GM19467 (cell line): ENCODE measurements around the gene SYNE2.

Experiments
- ATAC-seq: cut with Tn5 transposase; IDR thresholded peaks from one replicate; pipeline ENCODE4 v1.9.1; 2021; ENCODE audit warnings: mild to moderate bottlenecking, moderate library complexity; ENCODE audit not compliant: unreplicated experiment

The SYNE2 gene

GRCh38 chr14:63905370-63905769 lies 52.6 kb downstream of the SYNE2 start:
- ATAC-seq = no peak

- ATAC-seq = no peak
Measured at GRCh38 chr14:63908667-63909264, 56.0 kb downstream of the SYNE2 start.

DNA sequence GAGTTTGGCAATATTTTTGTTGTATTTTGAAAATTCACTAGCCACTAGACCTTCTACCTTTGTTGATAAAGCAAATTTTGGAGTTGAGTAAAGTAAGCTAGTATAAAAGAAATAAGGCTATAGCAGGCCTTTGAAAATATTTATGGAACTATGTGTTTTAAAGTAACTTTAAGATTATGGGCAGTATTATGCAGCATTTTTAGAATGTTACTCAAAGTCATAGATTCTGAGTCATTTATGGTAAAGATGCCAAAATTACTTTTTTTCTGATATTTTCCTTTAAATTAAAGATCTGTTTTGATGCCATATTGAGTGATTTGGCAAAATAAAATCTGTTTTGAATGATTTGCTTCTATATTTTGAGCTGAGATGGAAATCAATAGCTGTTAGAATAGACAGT lies 57.2 kb downstream of the SYNE2 start:
- no peak for ATAC-seq

DNA sequence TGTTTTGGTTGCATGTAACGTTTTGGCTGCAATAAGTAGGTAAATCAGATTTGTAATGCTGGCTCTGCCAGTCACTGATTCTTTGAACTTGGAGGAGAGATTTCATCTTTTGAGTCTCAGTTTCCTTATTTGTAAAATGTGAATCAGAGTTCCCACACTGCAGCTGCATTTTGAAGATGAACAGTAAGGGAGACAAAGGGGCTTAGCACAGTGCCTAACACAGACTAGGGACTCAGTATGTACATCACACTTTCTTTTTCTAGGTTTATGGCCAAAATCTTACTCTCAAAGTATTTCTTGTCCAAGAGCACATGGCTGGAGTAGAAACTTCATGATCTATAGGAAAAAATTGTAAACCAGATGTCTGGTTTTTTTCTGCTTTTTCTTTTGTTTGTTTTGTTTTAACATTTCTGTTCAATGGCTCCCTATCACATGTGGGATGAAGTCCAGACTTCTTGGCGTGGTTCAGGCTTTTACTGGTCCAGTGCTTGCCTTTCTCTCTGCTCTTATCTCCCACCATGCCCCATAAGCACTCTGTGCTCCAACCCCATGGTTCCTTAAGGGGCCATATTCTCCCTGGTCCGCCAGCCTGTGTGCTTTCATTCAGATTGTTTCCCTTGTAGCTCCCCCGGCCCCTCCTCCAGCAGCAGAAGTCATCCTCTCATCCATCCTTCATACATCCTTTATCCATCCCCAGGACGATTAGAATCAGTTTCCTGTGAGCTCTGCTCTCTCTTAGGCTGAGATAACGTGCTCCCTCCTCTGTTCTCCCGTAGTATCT lies 58.0 kb downstream of the SYNE2 start:
- ATAC-seq = no peak

DNA sequence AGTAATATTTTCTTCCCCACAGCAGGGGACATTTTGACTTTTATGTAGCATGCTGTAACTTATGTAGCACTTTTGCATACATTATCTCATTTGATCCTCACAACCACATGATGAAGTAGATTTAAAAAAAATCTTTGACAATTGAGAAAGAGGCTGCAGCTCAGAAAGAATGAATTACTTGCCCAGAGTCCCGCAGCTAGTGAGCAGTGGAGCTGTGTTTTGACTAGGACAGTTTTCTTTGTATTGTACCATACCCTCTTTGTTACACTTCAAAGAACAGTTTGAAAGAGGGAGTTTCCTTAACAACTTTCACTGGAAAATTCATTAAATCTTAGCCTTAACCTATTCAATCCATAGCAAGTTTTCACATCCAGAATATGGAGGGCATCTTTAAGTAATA lies 58.6 kb downstream of the SYNE2 start:
- ATAC-seq = no peak

DNA sequence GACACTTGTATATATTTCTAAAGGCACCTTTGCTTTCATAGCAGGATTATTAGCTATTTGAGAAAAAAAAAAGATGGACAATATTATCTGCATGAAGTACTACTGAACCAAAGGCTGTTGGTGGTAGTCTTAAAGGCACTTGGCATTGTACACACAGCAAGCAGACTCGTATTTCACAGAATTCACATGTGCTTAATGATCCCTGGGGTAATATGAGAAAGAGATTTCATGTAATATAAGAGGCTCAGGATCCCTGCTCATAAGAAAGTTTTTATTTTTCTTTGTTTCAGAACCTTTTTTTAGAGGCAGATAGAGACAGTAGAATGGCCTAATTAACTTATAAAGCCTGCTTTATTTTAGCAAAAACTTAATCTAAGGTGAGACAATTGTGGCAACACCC lies 59.5 kb downstream of the SYNE2 start:
- no peak for ATAC-seq

GRCh38 chr14:63918411-63918810 lies 65.6 kb downstream of the SYNE2 start:
- ATAC-seq = no peak

GRCh38 chr14:63922696-63923421 lies 70.1 kb downstream of the SYNE2 start:
- ATAC-seq = no peak

DNA sequence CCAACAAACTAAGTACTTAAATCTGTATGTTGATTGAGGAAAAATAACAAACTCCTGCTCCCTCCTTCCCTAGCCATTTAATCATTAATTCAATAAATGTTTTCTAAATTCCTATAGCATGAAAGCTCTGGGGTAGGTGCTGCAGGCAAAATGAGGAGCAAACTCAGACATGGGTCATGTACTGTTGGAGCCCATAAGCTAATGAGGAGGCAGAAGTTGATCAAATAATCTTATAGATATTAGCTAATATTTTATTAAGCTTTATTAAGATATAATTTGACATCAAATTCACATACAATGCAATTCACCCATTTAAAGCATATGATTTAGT lies 70.6 kb downstream of the SYNE2 start:
- no peak for ATAC-seq

DNA sequence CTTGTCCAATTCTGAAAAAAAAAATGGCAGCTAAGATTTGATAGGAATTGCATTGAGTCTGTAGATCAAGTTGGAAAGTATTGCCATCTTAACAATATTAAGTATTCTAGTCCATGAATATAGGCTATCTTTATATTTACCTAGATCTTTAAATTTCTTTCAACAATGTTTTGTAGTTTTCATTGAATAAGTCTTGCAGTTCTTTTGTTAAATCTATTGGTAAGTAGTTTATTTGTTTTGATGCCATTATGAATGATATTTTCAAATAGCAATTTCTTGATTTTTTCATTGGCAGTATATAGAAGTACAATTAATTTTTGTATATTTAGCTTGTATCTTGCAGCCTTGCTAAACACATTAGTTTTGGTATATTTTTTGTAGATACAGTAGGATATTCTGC lies 71.6 kb downstream of the SYNE2 start:
- no peak for ATAC-seq

DNA sequence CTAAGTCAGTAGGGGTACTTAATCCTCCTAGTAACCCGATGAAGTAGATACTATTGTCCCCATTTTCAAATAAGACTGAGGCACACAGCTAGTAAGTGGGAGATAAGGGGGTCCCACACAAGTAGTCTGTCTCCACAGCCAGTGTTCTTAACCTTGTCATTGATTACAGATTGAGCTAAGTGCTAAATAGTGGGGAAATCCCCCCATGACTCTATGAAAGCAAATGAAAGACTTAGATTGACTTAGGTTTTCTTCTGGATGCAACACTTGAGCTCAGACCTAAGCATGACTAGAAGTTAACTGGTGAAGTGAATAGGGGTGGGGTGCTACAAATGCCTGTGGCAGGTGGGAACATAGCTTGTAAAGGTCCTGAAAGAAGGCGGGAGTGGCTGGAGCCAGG lies 73.8 kb downstream of the SYNE2 start:
- ATAC-seq = no peak

DNA sequence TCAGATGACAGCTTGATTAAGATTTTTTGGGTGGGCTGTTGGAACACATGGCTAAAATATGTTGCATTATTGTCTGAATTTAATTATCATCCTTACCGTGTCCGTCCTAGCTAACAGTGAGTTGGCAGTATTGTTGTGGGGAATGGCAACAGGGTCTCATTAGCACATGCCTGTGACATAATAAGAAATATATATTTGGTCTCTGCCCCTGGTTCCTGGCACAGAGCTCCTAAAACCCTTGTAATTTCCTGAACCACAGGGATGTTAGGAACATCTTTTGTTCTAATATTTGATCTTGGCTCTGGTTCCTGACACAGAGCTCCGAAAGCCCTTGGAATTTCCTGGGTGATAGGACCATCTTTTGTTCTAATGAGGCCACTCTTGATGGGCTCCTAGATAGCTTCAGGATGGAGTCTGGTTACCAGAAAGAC lies 76.0 kb downstream of the SYNE2 start:
- no peak for ATAC-seq

DNA sequence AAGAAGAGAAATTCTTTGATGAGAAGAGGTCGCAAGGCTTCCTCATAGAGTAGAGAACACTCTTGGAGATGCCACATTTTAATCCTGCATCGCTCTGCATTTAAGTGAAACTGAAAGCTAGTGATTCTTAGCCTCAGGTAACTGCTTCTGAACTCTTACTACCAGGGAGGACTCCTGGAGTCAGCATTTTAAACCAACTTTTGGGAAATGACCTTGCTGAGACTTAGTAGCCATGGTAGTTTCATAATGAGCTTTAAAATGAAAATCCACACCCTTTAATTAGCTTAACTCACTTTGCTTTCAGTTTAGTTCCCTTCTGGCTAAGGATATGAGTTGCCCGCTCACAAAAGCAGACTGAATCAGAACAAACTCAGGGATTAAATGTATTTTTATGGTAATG lies 80.3 kb downstream of the SYNE2 start:
- ATAC-seq = no peak

GRCh38 chr14:63933711-63934110 lies 80.9 kb downstream of the SYNE2 start:
- ATAC-seq = no peak

- ATAC-seq = no peak
Measured at GRCh38 chr14:63938198-63939005, 85.6 kb downstream of the SYNE2 start.

GRCh38 chr14:63939006-63939270 lies 86.1 kb downstream of the SYNE2 start:
- ATAC-seq = no peak

DNA sequence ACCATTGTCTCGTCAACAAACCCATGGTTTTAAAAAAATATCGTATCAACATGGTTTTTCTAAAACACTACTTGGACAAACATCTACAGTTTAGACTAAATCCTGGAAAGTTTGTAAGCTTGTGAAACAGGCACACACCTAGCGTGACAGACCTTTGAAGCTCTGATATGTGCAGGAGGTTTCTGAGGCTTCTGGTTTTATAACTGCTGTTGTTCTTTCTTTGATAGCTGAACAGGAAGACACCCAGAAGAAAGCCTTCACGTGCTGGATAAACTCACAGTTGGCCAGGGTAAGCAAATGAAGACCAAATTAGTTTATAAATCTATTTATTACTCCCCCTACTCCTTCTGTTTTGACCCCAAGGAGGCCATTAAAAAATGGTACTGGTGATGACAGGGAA lies 87.6 kb downstream of the SYNE2 start:
- ATAC-seq = no peak

DNA sequence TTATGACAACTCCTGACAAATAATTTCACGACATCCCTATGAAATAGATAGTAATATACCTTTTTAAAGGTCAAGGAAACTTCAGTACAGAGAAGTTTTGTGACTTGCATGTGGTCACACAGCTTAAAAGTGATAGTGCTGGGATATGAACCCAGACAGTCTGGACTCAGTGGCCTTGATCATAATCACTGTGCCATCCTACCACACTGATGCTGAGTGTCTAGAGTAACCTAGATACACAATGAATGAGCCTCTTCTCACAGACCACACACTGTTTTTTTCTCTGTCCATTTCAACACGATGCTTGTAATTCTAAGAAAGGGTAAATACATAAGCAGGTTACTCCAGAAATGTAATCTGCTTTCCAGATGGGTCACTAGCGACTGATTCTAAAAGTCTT lies 88.2 kb downstream of the SYNE2 start:
- ATAC-seq = no peak

DNA sequence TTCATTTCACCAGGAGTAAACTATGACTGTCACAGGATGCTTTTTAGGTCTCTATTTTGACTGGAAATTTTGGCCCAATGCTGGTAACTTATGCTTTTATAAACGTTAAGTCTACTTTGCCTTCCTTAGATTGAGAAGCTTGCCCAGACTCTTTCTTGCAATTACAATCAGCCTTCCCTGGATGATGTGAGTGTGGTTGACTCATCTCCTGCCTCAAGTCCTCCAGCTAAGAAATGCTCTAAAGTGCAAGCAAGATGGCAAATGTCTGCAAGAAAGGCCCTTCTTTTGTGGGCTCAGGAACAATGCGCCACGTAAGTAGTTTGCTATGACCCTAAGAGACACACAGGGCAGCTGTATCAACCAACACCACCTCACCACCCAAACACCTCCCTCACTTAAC lies 96.9 kb downstream of the SYNE2 start:
- ATAC-seq = no peak

DNA sequence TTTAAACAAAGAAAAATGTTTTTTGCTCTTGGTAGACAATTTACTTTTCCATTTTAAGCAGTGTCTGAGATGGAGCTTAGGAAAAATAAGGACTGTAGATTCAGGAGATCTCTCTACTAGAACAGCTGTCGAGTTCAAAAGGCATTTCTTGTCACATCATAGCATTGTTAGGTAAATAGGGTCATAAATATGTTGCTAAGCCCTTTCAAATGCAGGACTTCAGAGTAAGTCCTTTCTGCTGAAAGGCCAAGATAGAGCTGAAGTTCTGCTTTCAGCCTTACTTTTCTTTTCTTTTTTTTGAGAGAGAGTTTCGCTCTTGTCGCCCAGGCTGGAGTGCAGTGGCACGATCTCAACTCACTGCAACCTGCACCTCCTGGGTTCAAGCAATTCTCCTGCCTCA lies 98.2 kb downstream of the SYNE2 start:
- ATAC-seq = no peak

DNA sequence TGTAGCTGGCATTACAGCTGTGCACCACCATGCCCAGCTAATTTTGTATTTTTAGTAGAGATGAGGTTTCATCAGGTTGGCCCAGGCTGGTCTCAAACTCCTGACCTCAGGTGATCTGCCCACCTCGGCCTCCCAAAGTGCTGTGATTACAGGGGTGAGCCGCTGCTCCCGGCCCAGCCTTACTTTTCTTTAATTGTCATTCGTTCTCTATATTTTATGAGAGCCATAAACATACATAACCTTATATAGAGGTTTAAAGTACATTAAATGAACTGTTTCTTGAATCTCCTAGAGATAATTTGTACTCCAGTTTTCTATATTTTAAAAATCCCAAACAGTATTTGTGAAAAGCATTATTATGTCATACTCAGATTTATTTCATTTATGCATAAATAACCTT lies 98.6 kb downstream of the SYNE2 start:
- ATAC-seq = no peak
